ENCODE results near the gene OLA1. TPM values are rescaled to one million over a fixed set of nuclear protein-coding genes. Genes with fewer than 3 reads are reported as not detected.

The OLA1 gene
- total RNA-seq, 4 donors from 2014 or later: 40.4 to 54.1 (median 50.6) TPM

DNA sequence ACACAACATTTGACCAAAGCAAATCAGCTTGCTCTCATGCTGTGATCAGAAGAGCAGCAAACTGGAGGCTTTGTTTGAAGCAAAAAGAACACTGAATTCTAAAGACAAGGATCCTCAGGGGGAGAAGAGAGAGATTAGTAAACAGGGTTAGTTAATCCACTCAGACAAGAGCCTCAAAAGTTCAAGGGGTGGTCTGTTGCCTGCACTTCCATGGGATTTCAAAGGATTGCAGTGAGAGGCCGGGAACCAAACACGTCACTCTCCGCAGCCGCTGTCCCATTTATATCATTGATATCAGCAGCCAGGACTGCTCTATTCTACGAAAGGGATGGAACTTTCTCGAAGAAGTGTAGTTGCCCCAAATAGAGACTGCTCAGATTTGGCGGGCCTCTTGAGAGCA, 185.4 kb downstream of the OLA1 start:
- DNase-seq (ENCODE audit: low spot score) (no peak), ATAC-seq (ENCODE audit: low FRiP score) (no peak)
- TF ChIP-seq, protein P1, sequence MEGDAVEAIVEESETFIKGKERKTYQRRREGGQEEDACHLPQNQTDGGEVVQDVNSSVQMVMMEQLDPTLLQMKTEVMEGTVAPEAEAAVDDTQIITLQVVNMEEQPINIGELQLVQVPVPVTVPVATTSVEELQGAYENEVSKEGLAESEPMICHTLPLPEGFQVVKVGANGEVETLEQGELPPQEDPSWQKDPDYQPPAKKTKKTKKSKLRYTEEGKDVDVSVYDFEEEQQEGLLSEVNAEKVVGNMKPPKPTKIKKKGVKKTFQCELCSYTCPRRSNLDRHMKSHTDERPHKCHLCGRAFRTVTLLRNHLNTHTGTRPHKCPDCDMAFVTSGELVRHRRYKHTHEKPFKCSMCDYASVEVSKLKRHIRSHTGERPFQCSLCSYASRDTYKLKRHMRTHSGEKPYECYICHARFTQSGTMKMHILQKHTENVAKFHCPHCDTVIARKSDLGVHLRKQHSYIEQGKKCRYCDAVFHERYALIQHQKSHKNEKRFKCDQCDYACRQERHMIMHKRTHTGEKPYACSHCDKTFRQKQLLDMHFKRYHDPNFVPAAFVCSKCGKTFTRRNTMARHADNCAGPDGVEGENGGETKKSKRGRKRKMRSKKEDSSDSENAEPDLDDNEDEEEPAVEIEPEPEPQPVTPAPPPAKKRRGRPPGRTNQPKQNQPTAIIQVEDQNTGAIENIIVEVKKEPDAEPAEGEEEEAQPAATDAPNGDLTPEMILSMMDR (IDR thresholded peaks at IDR 0.05): no peak

DNA sequence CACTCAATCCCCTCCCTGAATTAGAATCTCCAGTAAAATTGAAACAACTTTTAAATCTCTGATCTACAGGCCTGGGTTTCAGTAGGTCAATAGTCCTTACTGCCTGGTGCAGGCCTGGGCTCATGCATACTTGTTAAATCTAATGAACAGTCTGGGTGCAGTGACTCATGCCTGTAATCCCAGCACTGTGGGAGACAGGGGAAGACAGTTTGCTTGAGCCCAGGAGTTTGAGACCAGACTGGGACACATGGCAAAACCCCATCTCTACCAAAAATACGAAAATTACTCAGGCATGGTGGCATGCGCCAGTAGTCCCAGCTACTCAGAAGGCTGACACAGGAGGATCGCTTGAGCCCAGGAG, 188.5 kb downstream of the OLA1 start:
- TF ChIP-seq, protein P1 (IDR thresholded peaks at IDR 0.05): no peak
- peak; percentile 35 for ATAC-seq (ENCODE audit: low FRiP score)
- DNase-seq (ENCODE audit: low spot score): no peak

DNA sequence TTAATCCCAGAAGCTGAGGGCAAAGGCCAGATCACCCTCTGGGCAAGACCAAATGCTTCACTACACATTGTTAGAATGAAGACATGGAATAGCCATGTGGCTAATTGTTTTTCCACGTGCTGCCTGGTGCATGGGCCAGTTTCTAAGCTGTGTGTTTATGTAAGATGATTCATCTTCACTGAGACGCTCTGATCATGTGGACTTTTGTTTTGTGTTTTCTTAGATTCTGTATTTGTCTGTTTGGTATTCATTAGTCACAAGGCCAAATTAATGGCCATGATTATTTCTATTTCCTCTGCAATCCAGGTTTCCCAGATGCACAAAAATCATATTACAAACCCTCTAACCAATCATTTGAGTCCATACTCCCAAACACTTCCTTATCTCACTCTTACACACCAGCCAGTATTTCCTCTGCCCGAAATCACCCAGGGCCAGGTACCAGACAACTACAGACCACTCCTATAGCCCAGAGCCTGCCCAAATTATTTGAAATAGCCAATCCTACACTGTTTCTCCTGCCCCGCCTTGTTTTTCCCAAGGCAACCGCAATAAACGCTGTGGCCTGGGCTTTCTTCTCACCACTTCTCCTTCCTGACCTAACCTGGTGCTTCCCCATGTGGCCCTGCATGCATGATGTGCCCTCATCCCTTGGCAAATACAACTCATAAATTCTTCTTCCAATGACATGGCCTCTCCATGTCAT, 189.0 kb downstream of the OLA1 start:
- TF ChIP-seq, protein P1 (IDR thresholded peaks at IDR 0.05): no peak
- DNase-seq (ENCODE audit: low spot score): no peak
- ATAC-seq (ENCODE audit: low FRiP score): peak; percentile 43

DNA sequence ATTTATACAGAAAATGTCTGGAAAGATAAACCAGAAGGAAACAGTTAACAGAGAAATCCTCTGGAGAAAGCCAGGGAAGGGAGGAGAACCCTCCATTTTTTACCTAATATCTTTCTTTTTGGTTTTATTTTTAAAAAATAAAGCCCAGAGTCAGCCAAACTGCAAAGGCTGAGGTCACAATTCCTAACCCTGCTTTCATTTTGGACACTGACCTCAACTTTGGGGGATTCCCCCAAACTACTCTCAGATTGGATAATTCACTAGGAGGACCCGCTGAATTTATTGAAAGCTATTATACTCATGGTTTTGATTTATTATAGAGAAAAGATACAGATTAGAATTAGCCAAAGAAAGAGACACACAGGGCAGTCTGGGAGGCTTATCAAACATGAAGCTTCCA, 189.9 kb downstream of the OLA1 start:
- ATAC-seq (ENCODE audit: low FRiP score) (no peak), DNase-seq (ENCODE audit: low spot score) (no peak)
- TF ChIP-seq, protein P1 (IDR thresholded peaks at IDR 0.05): no peak

DNA sequence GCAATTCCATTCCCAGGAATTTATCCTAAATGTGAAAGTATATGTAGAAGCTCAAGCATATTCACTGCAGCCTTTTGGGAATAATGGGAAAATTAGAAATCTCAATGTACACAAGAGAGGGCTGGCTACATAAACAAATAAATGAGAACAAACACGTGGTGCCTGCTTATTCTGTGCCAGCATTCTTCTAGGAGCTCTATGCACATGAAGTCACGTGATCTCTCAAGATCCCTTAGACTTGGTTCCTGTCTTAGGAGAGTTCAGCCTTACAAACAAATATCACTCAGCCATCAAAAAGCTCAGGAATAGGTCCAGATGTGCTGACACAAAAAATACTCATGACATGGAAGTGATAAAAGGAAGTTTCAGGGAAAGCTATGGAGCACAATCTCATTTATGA, 190.3 kb downstream of the OLA1 start:
- TF ChIP-seq, protein P1 (IDR thresholded peaks at IDR 0.05): no peak
- no peak for DNase-seq (ENCODE audit: low spot score)
- ATAC-seq (ENCODE audit: low FRiP score): no peak

DNA sequence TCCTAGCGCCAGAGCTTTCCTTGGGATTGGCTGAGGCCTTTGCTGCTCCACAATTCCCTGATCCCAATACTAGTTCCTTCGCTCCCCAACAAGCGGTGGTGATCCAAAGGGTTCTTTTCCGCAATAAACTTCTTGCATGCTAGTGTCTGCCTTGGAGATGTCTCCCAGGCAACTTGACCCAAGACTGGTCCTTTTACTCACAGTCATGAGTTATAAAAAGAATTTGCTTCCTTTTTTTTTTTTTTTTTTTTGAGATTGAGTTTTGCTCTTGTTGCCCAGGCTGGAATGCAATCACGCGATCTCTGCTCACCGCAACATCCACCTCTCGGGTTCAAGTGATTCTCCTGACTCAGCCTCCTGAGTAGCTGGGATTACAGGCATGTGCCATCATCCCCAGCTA, 193.4 kb downstream of the OLA1 start:
- no peak for DNase-seq (ENCODE audit: low spot score)
- ATAC-seq (ENCODE audit: low FRiP score): no peak
- TF ChIP-seq, protein P1 (IDR thresholded peaks at IDR 0.05): no peak
